Body of pancreas (tissue), 4 donors: Measurements from ENCODE around the gene FOXL3.

Source experiments
- CTCF ChIP-seq, 7 experiments: fragments of 450-650 bp in 4 of 7; fragments of 200-600 bp in 3 of 7; sonication (generic) in 3 of 7; IDR thresholded peaks; one replicate each; pipeline ENCODE4 v1.5.1; 2016 to 2019; ENCODE audit warnings: antibody characterized with exemption in 7 of 7
- POLR2A ChIP-seq, 3 donors: fragments of 450-650 bp; IDR thresholded peaks; one replicate each; pipeline ENCODE4 v1.6.1; 2016; ENCODE audit warnings: antibody characterized with exemption in 3 of 3, mild to moderate bottlenecking in 2 of 3

GRCh38 chr7:270351-270983 is 19.5 kb upstream of the FOXL3 start:
- no peak for TF ChIP-seq CTCF (IDR thresholded peaks at IDR 0.05)
- TF ChIP-seq POLR2A (IDR thresholded peaks at IDR 0.05), result no peak
